Lung (tissue), 12 donors: Measurements from ENCODE around the gene FBN2. TPM values are rescaled to one million over a fixed set of nuclear protein-coding genes. Genes with fewer than 3 reads are reported as not detected.

Source experiments
- ATAC-seq: fragments of 200-7000 bp; cut with Tn5 transposase; one replicate; pipeline ENCODE4 v1.9.1; 2020; ENCODE audit warnings: moderate number of reproducible peaks; ENCODE audit not compliant: insufficient read depth, low FRiP score
- DNase-seq, 3 donors: peaks; one replicate each; pipeline ENCODE4 v3.0.0-alpha.2; 2013 to 2017
- H3K27ac ChIP-seq, 2 donors: one replicate each; pipeline ENCODE4 v1.5.1; 2013; ENCODE audit warnings: mild to moderate bottlenecking in 2 of 2, moderate library complexity in 2 of 2, control low read depth in 1 of 2, inconsistent platforms in 1 of 2, low read depth in 1 of 2, low read length in 1 of 2
- H3K27me3 ChIP-seq, 3 donors: one replicate each; pipeline ENCODE4 v1.5.1; 2013; ENCODE audit warnings: low read length in 2 of 3; ENCODE audit not compliant: control insufficient read depth in 3 of 3, insufficient read depth in 3 of 3
- H3K36me3 ChIP-seq, 4 donors: one replicate each; pipeline ENCODE4 v1.5.1; 2013; ENCODE audit warnings: low read length in 4 of 4, mild to moderate bottlenecking in 1 of 4, moderate library complexity in 1 of 4; ENCODE audit not compliant: control insufficient read depth in 4 of 4, insufficient read depth in 4 of 4
- H3K4me1 ChIP-seq, 5 donors: one replicate each; pipeline ENCODE4 v1.5.1; 2013; ENCODE audit warnings: low read length in 5 of 5, mild to moderate bottlenecking in 2 of 5, moderate library complexity in 1 of 5; ENCODE audit not compliant: control insufficient read depth in 5 of 5, insufficient read depth in 5 of 5
- H3K4me3 ChIP-seq: one replicate; pipeline ENCODE4 v1.5.1; 2013; ENCODE audit warnings: mild to moderate bottlenecking, control low read depth, moderate library complexity
- H3K9ac ChIP-seq, 2 donors: one replicate each; pipeline ENCODE4 v1.5.1; 2013; ENCODE audit warnings: low read length in 2 of 2, control low read depth in 1 of 2; ENCODE audit not compliant: insufficient read depth in 1 of 2
- H3K9me3 ChIP-seq, 4 donors: one replicate each; pipeline ENCODE4 v1.5.1; 2013; ENCODE audit warnings: low read length in 3 of 4, mild to moderate bottlenecking in 1 of 4, moderate library complexity in 1 of 4; ENCODE audit not compliant: control insufficient read depth in 4 of 4, insufficient read depth in 3 of 4
- WGBS, 2 donors: extraction: QIAGEN DNeasy Blood & Tissue Kit; methylation state at CpG; one replicate each; pipeline ENCODE4 v1.1.7; 2013; 5-methylcytosine and 5-hydroxymethylcytosine counted together
- polyA plus RNA-seq, 2 donors: library from polyadenylated mRNA; stranded (reverse); fragments of 200-250 nt; gene quantifications; one replicate each; pipeline ENCODE4 v1.2.1, GENCODE V29; 2013
- total RNA-seq, 2 donors: library from RNA; depleted of rRNA in 1 of 2; stranded (reverse); fragments of >200 nt in 1 of 2; gene quantifications; one replicate each; pipeline ENCODE4 v1.2.1, GENCODE V29; 2014 to 2021
- TF ChIP-seq, protein P1 (sequence below): IDR thresholded peaks from 2 replicates; pipeline ENCODE4 v1.5.1; 2012; ENCODE audit warnings: mild to moderate bottlenecking; ENCODE audit errors: control extremely low read depth, extremely low read depth
- donor health status: control.
- donor health status: control.
- donor health status: Bipolar disorder and iron deficiency.
- donor health status: healthy.
- donor health status: DM: yes; HTN: yes; CAD: no.

FBN2 gene
- total and polyA plus RNA-seq, 4 donors = 0.06 to 13.1 (median 1.1) TPM

DNA sequence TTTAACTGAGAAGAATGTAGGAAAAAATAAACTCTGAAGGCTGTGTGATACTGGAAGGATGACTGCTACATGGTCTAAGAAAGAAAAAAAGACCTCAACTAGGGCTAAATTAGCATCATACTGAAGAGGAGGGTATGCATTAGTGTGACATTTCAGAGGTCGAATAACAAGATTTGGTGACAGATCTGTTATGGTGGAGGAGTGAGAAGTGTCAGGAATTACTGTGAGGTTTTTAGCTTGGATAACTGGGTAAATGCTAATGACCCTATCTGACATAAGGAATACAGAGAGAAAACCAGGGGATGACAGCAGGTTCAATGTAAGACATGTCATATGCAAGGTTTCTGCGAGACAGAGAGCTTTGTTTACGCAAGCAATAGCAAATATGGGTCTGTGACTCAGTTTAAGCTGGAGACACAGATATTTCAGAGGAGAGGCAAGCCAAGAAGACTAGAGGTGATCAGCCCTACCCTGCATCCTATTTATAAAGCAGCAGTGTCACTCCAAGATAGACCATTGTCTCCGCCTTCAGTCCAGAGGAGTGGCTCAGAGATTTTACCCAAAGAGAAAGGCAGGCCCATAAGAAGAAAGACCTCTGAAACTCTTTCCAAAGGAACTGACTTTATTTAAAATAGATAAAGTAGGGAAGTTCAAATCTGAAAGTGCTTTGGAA lies 44.3 kb downstream of the FBN2 start:
- H3K27me3 ChIP-seq = no peaks in the 10 kb centered on the region
- DNase-seq (no peak), ATAC-seq (no peak)
- peaks cover 0 to 5% (median 0%) of the 10 kb centered on the region in 5 donors for H3K4me1 ChIP-seq
- peak overlapping the region in 1 of 2 donors; percentile 64 for H3K27ac ChIP-seq
- TF ChIP-seq, protein P1, sequence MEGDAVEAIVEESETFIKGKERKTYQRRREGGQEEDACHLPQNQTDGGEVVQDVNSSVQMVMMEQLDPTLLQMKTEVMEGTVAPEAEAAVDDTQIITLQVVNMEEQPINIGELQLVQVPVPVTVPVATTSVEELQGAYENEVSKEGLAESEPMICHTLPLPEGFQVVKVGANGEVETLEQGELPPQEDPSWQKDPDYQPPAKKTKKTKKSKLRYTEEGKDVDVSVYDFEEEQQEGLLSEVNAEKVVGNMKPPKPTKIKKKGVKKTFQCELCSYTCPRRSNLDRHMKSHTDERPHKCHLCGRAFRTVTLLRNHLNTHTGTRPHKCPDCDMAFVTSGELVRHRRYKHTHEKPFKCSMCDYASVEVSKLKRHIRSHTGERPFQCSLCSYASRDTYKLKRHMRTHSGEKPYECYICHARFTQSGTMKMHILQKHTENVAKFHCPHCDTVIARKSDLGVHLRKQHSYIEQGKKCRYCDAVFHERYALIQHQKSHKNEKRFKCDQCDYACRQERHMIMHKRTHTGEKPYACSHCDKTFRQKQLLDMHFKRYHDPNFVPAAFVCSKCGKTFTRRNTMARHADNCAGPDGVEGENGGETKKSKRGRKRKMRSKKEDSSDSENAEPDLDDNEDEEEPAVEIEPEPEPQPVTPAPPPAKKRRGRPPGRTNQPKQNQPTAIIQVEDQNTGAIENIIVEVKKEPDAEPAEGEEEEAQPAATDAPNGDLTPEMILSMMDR = no peak
- WGBS, 2 donors = 97% methylated on average over 4 of the region's 4 CpGs
- no peak overlapping the region for H3K9ac ChIP-seq
- peaks cover 0 to 2% (median 0%) of the 10 kb centered on the region in 4 donors for H3K9me3 ChIP-seq
- no peaks in the 10 kb centered on the region for H3K36me3 ChIP-seq
- no peak overlapping the region for H3K4me3 ChIP-seq

DNA sequence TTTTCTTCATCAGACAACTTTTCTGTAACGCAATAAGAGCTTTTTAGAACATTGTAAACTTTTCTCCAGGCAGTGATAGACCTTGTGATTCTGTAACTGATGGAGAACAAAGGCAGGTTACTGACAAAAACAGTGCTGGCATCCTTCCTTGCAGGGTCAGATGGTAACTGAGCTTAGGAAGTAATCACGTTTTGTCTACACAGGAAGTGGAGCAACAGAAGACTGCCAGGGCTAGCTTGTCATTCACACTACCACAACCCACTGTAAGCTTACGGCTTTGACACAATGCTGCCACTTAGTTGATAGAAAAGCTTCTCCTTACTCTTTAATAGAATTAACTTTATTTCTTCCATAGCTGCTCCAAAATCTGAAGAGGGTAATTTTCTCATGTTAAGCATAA lies 46.8 kb downstream of the FBN2 start:
- DNase-seq (peak in 2 of 3 donors; percentile 15 to 53), ATAC-seq (no peak)
- H3K9ac ChIP-seq = no peak overlapping the region
- H3K4me1 ChIP-seq = peaks cover 0 to 5% (median 0%) of the 10 kb centered on the region in 5 donors
- H3K27ac ChIP-seq = no peak overlapping the region
- TF ChIP-seq, protein P1 = no peak
- H3K4me3 ChIP-seq = no peak overlapping the region
- H3K27me3 ChIP-seq = no peaks in the 10 kb centered on the region
- WGBS, 2 donors = 36% methylated on average over 3 of the region's 3 CpGs
- H3K36me3 ChIP-seq = no peaks in the 10 kb centered on the region
- H3K9me3 ChIP-seq = peaks cover 0 to 2% (median 0%) of the 10 kb centered on the region in 4 donors

DNA sequence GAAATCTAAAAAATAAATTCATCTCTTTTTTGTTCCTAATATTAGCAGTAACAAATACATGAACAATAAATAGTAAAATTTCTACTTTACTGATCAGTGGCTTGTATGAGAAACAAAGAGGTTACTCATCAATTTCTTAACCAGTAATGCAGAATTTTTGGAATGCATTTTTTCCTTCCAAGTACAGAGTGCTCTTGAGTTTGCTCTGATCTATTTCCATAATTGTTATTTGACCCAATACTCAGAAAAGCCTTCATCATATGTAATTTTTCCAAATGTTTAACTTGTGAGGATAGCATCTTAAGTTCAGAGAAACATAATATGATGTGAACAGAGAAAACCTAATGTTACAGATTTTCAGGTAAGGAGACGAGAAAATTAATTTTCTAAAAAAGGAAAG lies 47.3 kb downstream of the FBN2 start:
- Histone ChIP-seq H3K36me3 (no peaks in the 10 kb centered on the region), H3K9me3 (peaks cover 0 to 2% (median 0%) of the 10 kb centered on the region in 4 donors), H3K9ac (no peak overlapping the region), H3K4me3 (no peak overlapping the region), H3K27ac (no peak overlapping the region), H3K27me3 (no peaks in the 10 kb centered on the region), H3K4me1 (peaks cover 0 to 5% (median 0%) of the 10 kb centered on the region in 5 donors)
- no peak for DNase-seq
- no peak for ATAC-seq
- TF ChIP-seq, protein P1 = no peak
- WGBS, 2 donors = 74 to 84% methylated on average over 1 of the region's 1 CpG

DNA sequence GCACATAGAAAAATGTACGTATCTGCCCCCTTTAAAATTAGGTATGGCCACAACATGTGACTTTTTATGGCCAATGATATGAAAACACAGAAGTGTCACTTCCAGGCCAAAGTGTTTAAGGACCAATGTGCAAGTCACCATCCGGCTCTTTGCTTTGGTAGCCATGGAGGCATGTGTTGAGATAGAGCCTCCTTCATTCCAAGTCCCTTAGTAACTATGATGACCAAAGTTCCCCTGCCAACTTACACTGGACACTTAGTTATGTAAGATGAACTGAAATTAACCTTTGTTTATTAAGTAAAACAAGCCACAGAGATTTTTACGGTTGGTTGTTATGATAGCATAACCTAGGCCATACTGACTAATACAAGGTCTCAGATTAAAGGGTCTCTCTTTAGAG lies 51.0 kb downstream of the FBN2 start:
- H3K9ac ChIP-seq = no peak overlapping the region
- no peaks in the 10 kb centered on the region for H3K27me3 ChIP-seq
- ATAC-seq = no peak
- no peak overlapping the region for H3K27ac ChIP-seq
- peaks cover 0 to 5% (median 0%) of the 10 kb centered on the region in 5 donors for H3K4me1 ChIP-seq
- no peaks in the 10 kb centered on the region for H3K36me3 ChIP-seq
- H3K9me3 ChIP-seq = no peaks in the 10 kb centered on the region
- 79 to 94% methylated on average over 3 of the region's 3 CpGs for WGBS, 2 donors
- TF ChIP-seq, protein P1 = no peak
- no peak overlapping the region for H3K4me3 ChIP-seq
- no peak for DNase-seq
